ENCODE results near the gene PROCR.
A peak's percentile ranks its signal among the peaks of the same experiment; 100 is the strongest.
"Not testable (repeated sequence)": the region's sequence is repeated elsewhere in the genome, so short reads cannot be mapped to it uniquely, and the experiment has no call there.

The PROCR gene

DNA sequence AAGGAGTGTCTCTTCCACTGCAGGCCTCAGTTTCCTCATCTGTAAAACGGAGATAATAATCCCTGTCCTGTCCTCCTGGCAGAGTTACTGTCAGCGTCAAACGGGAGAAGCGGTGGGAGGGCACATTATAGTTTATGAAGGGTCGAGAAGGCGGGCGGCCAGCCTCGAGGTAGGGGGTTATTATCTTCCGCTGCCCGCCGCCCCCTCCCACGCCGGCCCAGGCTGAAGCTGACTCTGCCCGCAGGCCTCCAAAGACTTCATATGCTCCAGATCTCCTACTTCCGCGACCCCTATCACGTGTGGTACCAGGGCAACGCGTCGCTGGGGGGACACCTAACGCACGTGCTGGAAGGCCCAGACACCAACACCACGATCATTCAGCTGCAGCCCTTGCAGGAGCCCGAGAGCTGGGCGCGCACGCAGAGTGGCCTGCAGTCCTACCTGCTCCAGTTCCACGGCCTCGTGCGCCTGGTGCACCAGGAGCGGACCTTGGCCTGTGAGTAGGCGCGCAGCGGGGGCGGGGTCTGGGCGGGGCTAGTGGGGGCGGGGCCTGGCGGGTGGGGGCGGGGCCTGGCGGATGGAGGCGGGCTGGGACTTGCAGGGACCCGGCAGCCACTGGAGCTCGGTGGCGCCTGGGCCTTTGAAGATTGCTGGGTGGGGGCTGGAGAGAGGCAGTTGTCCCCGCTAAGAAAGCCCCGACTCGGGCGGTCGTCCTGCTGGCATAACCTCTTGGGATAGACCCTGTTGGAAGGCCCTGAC, 2.8 kb downstream of the PROCR start:
- peak overlapping the region; percentile 59 for H3K27ac ChIP-seq
- TF ChIP-seq ZFX (IDR thresholded peaks at IDR 0.05; ENCODE audit: borderline replicate concordance) (no peak), CTCF (IDR thresholded peaks at IDR 0.05) (0 out of 2 replicates have a peak, but pooled peaks have one; percentile 4)

DNA sequence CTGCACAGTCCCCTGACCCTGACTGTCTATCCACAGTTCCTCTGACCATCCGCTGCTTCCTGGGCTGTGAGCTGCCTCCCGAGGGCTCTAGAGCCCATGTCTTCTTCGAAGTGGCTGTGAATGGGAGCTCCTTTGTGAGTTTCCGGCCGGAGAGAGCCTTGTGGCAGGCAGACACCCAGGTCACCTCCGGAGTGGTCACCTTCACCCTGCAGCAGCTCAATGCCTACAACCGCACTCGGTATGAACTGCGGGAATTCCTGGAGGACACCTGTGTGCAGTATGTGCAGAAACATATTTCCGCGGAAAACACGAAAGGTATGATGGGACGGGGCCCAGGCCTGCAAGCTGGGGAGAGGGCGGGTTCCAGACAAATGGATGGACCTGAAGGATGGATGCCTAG, 4.3 kb downstream of the PROCR start:
- no peak for TF ChIP-seq CTCF (IDR thresholded peaks at IDR 0.05)
- no peak for TF ChIP-seq ZFX (IDR thresholded peaks at IDR 0.05; ENCODE audit: borderline replicate concordance)
- no peak overlapping the region for H3K27ac ChIP-seq

GRCh38 chr20:35179292-35180212, 7.7 kb downstream of the PROCR start:
- TF ChIP-seq ZFX (IDR thresholded peaks at IDR 0.05; ENCODE audit: borderline replicate concordance): no peak
- no peak for TF ChIP-seq CTCF (IDR thresholded peaks at IDR 0.05)
- H3K27ac ChIP-seq: peak overlapping the region; percentile 76

GRCh38 chr20:35180266-35180665, 8.4 kb downstream of the PROCR start:
- peak overlapping the region; percentile 76 for H3K27ac ChIP-seq
- no peak for TF ChIP-seq CTCF (IDR thresholded peaks at IDR 0.05)
- no peak for TF ChIP-seq ZFX (IDR thresholded peaks at IDR 0.05; ENCODE audit: borderline replicate concordance)

- TF ChIP-seq ZFX (IDR thresholded peaks at IDR 0.05; ENCODE audit: borderline replicate concordance): no peak
- TF ChIP-seq CTCF (IDR thresholded peaks at IDR 0.05): no peak
- no peak overlapping the region for H3K27ac ChIP-seq
Observed at GRCh38 chr20:35181731-35182130, 9.9 kb downstream of the PROCR start.

GRCh38 chr20:35186691-35187289, 14.9 kb downstream of the PROCR start:
- not testable (repeated sequence) for H3K27ac ChIP-seq

DNA sequence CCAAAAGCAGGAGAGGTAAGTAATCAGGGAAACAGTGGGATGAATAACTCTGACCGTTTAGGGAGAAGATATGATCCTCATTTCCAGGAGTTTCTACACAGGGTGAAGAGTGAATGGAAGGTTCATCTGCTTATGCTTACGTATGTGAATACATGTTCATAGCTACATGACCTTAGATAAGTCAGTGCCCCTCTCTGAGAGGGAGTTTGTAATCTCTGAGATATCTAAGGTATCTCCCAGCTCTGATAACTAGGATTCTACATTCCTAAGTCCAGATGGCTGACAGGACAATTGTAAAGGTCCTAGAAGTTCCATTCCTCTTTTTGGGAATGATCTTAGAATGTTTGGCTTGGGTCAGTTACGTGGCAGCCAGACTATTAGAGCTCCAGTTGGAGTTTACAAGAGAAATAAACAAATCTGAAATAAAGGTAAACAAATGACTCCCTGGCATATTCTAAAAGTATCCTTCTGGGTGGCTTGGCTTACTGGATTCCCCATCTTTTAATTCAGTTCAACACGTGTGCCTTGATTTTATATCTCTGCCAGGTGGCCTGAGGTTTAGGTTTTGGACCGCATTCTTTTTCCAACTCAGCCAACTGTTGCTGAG, 15.8 kb downstream of the PROCR start:
- TF ChIP-seq ZFX (IDR thresholded peaks at IDR 0.05; ENCODE audit: borderline replicate concordance): no peak
- no peak for TF ChIP-seq CTCF (IDR thresholded peaks at IDR 0.05)

DNA sequence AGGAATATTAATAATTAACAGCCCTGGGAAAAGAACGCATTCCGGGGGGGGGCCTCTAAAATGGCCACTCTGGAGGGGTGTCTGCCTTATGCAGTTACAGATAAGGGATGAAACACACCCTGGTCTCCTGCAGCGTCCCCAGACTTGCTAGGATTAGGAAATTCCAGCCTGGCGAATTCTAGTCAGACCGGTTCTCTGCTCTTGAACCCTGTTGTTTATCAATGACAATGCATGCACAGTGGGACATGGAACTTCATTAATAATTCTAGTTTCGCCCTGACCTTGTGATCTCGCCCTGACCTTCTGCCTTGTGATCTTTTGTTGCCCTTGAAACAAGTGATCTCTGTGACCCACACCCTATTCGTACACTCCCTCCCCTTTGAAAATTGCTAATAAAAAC, 17.4 kb downstream of the PROCR start:
- H3K27ac ChIP-seq: not testable (repeated sequence)

More for the DNA sequence above, 15.8 kb downstream of the PROCR start:
- no peak overlapping the region for H3K27ac ChIP-seq
